ENCODE data around the gene VDAC2. TPM values are rescaled to one million over a fixed set of nuclear protein-coding genes. Genes with fewer than 3 reads are reported as not detected.

VDAC2 gene
- total and polyA plus RNA-seq, 2 donors (not counting 1 experiment from before 2014, with no cell fraction given), result 49.2 to 83.6 TPM

- H3K27me3 ChIP-seq (replicated peaks in 1 of 4; ENCODE audit: control extremely low read depth in 1 of 4, control insufficient read depth in 3 of 4, insufficient read depth in 4 of 4, low read length in 3 of 4), result no peaks in the 10 kb centered on the region
- Mint-ChIP-seq H3K27me3 (no peaks in the 10 kb centered on the region), H3K4me1 (no peaks in the 10 kb centered on the region), H3K4me3 (no peak overlapping the region), H3K27ac (no peak overlapping the region), H3K9me3 (ENCODE audit: insufficient read depth) (no peaks in the 10 kb centered on the region)
- H3K4me1 ChIP-seq (ENCODE audit: control insufficient read depth in 2 of 2, insufficient read depth in 2 of 2, low read length in 2 of 2), result no peaks in the 10 kb centered on the region
- ATAC-seq (ENCODE audit: low read depth) (no peak), DNase-seq (no peak)
- TF ChIP-seq CTCF (IDR thresholded peaks at IDR 0.05) (no peak), EZH2 (IDR thresholded peaks at IDR 0.05; ENCODE audit: borderline replicate concordance, insufficient read depth, low read depth, low read length, poor library complexity, severe bottlenecking) (no peak)
- no peak overlapping the region for H3K9ac ChIP-seq (ENCODE audit: low read length)
- H3K79me2 ChIP-seq (ENCODE audit: control insufficient read depth, insufficient read depth, low read length), result no peaks in the 10 kb centered on the region
- no peaks in the 10 kb centered on the region for H3K36me3 ChIP-seq (replicated peaks in 1 of 2; ENCODE audit: control extremely low read depth in 1 of 2, control insufficient read depth in 1 of 2, extremely low read depth in 1 of 2, insufficient read depth in 2 of 2, low read length in 1 of 2)
- intact Hi-C loops (cut with micrococcal nuclease), result no loop called here
- POLR2A ChIA-PET, result no interaction called here
- H3K4me3 ChIP-seq (ENCODE audit: control extremely low read depth in 1 of 5, extremely low read depth in 1 of 5, insufficient read depth in 1 of 5, low read depth in 2 of 5, low read length in 4 of 5), result no peak overlapping the region
- no peak overlapping the region for H2AFZ ChIP-seq (ENCODE audit: insufficient read depth, low read depth, low read length, poor library complexity, severe bottlenecking)
- no peak overlapping the region for H3K4me2 ChIP-seq (replicated peaks; ENCODE audit: low read depth, low read length, poor library complexity, severe bottlenecking)
- CTCF ChIA-PET, result interaction anchor here (1.3 kb wide), 1 partner anchor 56 kb away, joined by 4 read pairs; no protein-coding TSS in a partner anchor
- no peaks in the 10 kb centered on the region for H4K20me1 ChIP-seq (ENCODE audit: control insufficient read depth, insufficient read depth, low read length, poor library complexity, severe bottlenecking)
- H3K27ac ChIP-seq (ENCODE audit: low read length in 2 of 2), result no peak overlapping the region
- WGBS (ENCODE audit: insufficient coverage), result 95% methylated on average over 10 of the region's 10 CpGs
- peaks cover 0 to 5% (median 0%) of the 10 kb centered on the region in 3 donors for H3K9me3 ChIP-seq (ENCODE audit: control extremely low read depth in 1 of 3, control insufficient read depth in 2 of 3, insufficient read depth in 1 of 3, low read length in 2 of 3)
Observed at GRCh38 chr10:75243426-75243825, 32.8 kb downstream of the VDAC2 start.

- Histone ChIP-seq H3K79me2 (ENCODE audit: control insufficient read depth, insufficient read depth, low read length) (no peaks in the 10 kb centered on the region), H3K4me1 (ENCODE audit: control insufficient read depth in 2 of 2, insufficient read depth in 2 of 2, low read length in 2 of 2) (no peaks in the 10 kb centered on the region), H3K36me3 (replicated peaks in 1 of 2; ENCODE audit: control extremely low read depth in 1 of 2, control insufficient read depth in 1 of 2, extremely low read depth in 1 of 2, insufficient read depth in 2 of 2, low read length in 1 of 2) (no peaks in the 10 kb centered on the region), H3K4me2 (replicated peaks; ENCODE audit: low read depth, low read length, poor library complexity, severe bottlenecking) (no peak overlapping the region), H3K27ac (ENCODE audit: low read length in 2 of 2) (no peak overlapping the region), H3K27me3 (replicated peaks in 1 of 4; ENCODE audit: control extremely low read depth in 1 of 4, control insufficient read depth in 3 of 4, insufficient read depth in 4 of 4, low read length in 3 of 4) (no peaks in the 10 kb centered on the region), H3K9ac (ENCODE audit: low read length) (no peak overlapping the region), H4K20me1 (ENCODE audit: control insufficient read depth, insufficient read depth, low read length, poor library complexity, severe bottlenecking) (no peaks in the 10 kb centered on the region), H3K9me3 (ENCODE audit: control extremely low read depth in 1 of 3, control insufficient read depth in 2 of 3, insufficient read depth in 1 of 3, low read length in 2 of 3) (peaks cover 0 to 5% (median 0%) of the 10 kb centered on the region in 3 donors), H3K4me3 (ENCODE audit: control extremely low read depth in 1 of 5, extremely low read depth in 1 of 5, insufficient read depth in 1 of 5, low read depth in 2 of 5, low read length in 4 of 5) (no peak overlapping the region), H2AFZ (ENCODE audit: insufficient read depth, low read depth, low read length, poor library complexity, severe bottlenecking) (no peak overlapping the region)
- no peak for DNase-seq
- ChIA-PET POLR2A (no interaction called here), CTCF (no interaction called here)
- TF ChIP-seq EZH2 (IDR thresholded peaks at IDR 0.05; ENCODE audit: borderline replicate concordance, insufficient read depth, low read depth, low read length, poor library complexity, severe bottlenecking) (no peak), CTCF (IDR thresholded peaks at IDR 0.05) (no peak)
- Mint-ChIP-seq H3K27me3 (peaks cover 6% of the 10 kb centered on the region), H3K4me3 (no peak overlapping the region), H3K9me3 (ENCODE audit: insufficient read depth) (no peaks in the 10 kb centered on the region), H3K27ac (no peak overlapping the region), H3K4me1 (no peaks in the 10 kb centered on the region)
- 89% methylated on average over 7 of the region's 8 CpGs for WGBS (ENCODE audit: insufficient coverage)
- intact Hi-C loops (cut with micrococcal nuclease), result no loop called here
- ATAC-seq (ENCODE audit: low read depth), result no peak
Observed at GRCh38 chr10:75244487-75245353, 34.1 kb downstream of the VDAC2 start.

Measured in B cell (primary cell).